HG03159 (cell line): ENCODE measurements around the gene BRF1.

Experiments used
- ATAC-seq: cut with Tn5 transposase; IDR thresholded peaks from one replicate; pipeline ENCODE4 v1.9.1; 2021; ENCODE audit warnings: mild to moderate bottlenecking, moderate library complexity; ENCODE audit not compliant: unreplicated experiment

Gene BRF1

GRCh38 chr14:105200074-105200473 is 100.7 kb downstream of the BRF1 start:
- no peak for ATAC-seq

- ATAC-seq = no peak
Measured at GRCh38 chr14:105199093-105199492, 101.7 kb downstream of the BRF1 start.

- ATAC-seq = no peak
Measured at GRCh38 chr14:105198588-105198987, 102.2 kb downstream of the BRF1 start.

GRCh38 chr14:105197211-105197641 is 103.6 kb downstream of the BRF1 start:
- ATAC-seq = no peak

GRCh38 chr14:105196265-105196960 is 104.4 kb downstream of the BRF1 start:
- ATAC-seq = no peak

GRCh38 chr14:105195522-105196264 is 105.1 kb downstream of the BRF1 start:
- ATAC-seq = no peak

- ATAC-seq = no peak
Measured at GRCh38 chr14:105195051-105195450, 105.8 kb downstream of the BRF1 start.

- no peak for ATAC-seq
Measured at GRCh38 chr14:105193916-105194782, 106.7 kb downstream of the BRF1 start.

- ATAC-seq = no peak
Measured at GRCh38 chr14:105192866-105193731, 107.7 kb downstream of the BRF1 start.

GRCh38 chr14:105187935-105188524 is 112.8 kb downstream of the BRF1 start:
- ATAC-seq = no peak

- ATAC-seq = no peak
Measured at GRCh38 chr14:105187116-105187515, 113.7 kb downstream of the BRF1 start.

- no peak for ATAC-seq
Measured at GRCh38 chr14:105185973-105186372, 114.8 kb downstream of the BRF1 start.

GRCh38 chr14:105185001-105185400 is 115.8 kb downstream of the BRF1 start:
- no peak for ATAC-seq

- ATAC-seq = no peak
Measured at GRCh38 chr14:105184461-105184860, 116.3 kb downstream of the BRF1 start.

GRCh38 chr14:105182296-105183020 is 118.3 kb downstream of the BRF1 start:
- ATAC-seq = no peak

GRCh38 chr14:105181549-105182295 is 119.1 kb downstream of the BRF1 start:
- no peak for ATAC-seq

- ATAC-seq = peak; percentile 60
Measured at GRCh38 chr14:105180592-105181548, 119.9 kb downstream of the BRF1 start, which contains the start of gene NUDT14. NUDT14 (minus strand) TSS chr14:105181312; CDS start chr14:105181209, 103 bp downstream.
